HAP-1 (cell line): ENCODE measurements around the gene CUX1.

Experiments
- DNase-seq, 2 experiments: peaks; one replicate each; pipeline ENCODE4 v3.0.0-alpha.2; 2016 to 2020; ENCODE audit warnings: low spot score in 2 of 2
- H3K27me3 ChIP-seq: fragments of 250-450 bp; sonication (Bioruptor Pico); 2 replicates; pipeline ENCODE4 v1.5.1; 2020; ENCODE audit warnings: low read depth, mild to moderate bottlenecking, moderate library complexity
- H3K36me3 ChIP-seq: fragments of 250-450 bp; sonication (Bioruptor Pico); replicated peaks from 2 replicates; pipeline ENCODE4 v1.5.1; 2020; ENCODE audit warnings: mild to moderate bottlenecking
- H3K4me1 ChIP-seq: fragments of 250-450 bp; sonication (Bioruptor Pico); 2 replicates; pipeline ENCODE4 v1.5.1; 2020; ENCODE audit warnings: mild to moderate bottlenecking
- H3K4me3 ChIP-seq: fragments of 250-450 bp; sonication (Bioruptor Pico); 2 replicates; pipeline ENCODE4 v1.5.1; 2020; ENCODE audit warnings: mild to moderate bottlenecking, moderate library complexity
- H3K9me3 ChIP-seq: fragments of 250-450 bp; sonication (Bioruptor Pico); 2 replicates; pipeline ENCODE4 v1.5.1; 2020; ENCODE audit warnings: mild to moderate bottlenecking, moderate library complexity
- in situ Hi-C: fragments of 300-500 bp; cut with MboI; formaldehyde crosslinking; loops from 3 replicates; pipeline ENCODE4 v1.14.3; 2020; ENCODE audit warnings: low sequenced_read_pairs, inconsistent platforms, mixed read lengths

Gene CUX1

DNA sequence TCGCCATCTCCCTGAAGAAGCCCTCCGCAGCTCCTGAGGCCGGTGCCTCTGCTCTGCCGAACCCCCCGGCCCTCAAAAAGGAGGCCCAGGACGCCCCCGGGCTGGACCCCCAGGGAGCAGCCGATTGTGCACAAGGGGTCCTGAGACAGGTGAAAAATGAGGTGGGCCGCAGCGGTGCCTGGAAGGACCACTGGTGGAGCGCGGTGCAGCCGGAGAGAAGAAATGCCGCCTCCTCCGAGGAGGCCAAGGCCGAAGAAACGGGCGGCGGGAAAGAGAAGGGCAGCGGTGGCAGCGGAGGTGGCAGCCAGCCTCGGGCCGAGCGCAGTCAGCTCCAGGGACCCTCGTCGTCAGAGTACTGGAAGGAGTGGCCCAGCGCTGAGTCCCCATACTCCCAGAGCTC lies 384.1 kb downstream of the CUX1 start:
- in situ Hi-C loops = no loop called here
- no peak for DNase-seq
- H3K4me1 ChIP-seq = no peaks in the 10 kb centered on the region
- H3K4me3 ChIP-seq = no peak overlapping the region
- H3K36me3 ChIP-seq = peaks cover 37% of the 10 kb centered on the region
- H3K27me3 ChIP-seq = no peaks in the 10 kb centered on the region
- H3K9me3 ChIP-seq = no peaks in the 10 kb centered on the region

DNA sequence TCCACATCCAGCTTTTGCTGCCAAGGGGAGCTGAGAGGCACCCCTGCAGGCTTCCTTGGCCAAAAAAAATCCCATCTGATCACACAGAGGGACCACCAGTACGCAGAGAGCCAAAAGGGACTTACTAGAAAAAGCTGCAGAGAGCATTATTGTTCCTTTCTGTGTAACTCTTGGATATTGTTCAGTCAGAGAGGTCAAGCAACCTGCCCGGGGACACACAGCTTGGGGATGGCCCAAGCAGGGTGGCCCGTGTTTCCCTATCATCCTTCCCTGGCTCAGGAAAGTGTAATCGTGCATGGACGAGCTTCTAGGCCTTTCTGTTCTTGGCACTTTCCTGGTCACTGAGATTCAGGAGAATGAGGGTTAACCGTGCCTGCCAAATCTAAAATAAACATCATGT lies 385.1 kb downstream of the CUX1 start:
- no peak overlapping the region for H3K4me3 ChIP-seq
- no peaks in the 10 kb centered on the region for H3K27me3 ChIP-seq
- H3K36me3 ChIP-seq = peaks cover 40% of the 10 kb centered on the region
- H3K4me1 ChIP-seq = no peaks in the 10 kb centered on the region
- no peaks in the 10 kb centered on the region for H3K9me3 ChIP-seq
- in situ Hi-C loops = no loop called here
- no peak for DNase-seq

DNA sequence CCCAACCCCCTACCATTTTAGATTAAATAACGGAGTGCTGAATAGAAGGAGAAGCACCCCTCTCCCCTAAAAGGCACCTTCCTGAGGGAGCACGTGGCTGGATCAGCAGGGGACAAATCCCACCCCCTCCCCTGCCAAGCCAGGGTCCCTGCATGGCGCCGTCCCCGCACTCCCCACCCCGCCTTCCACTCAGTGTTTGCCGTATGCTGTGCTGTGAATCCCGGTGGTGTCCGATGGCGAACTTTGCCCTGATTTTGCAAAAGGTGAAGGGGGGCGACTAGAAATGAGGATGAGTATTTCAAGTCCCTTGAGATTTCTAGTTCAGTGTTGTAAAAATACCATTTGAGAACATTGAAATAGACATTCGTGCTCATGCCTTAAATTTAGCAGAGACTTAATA lies 385.8 kb downstream of the CUX1 start:
- no peaks in the 10 kb centered on the region for H3K4me1 ChIP-seq
- peaks cover 40% of the 10 kb centered on the region for H3K36me3 ChIP-seq
- no peaks in the 10 kb centered on the region for H3K27me3 ChIP-seq
- in situ Hi-C loops = no loop called here
- H3K9me3 ChIP-seq = no peaks in the 10 kb centered on the region
- H3K4me3 ChIP-seq = no peak overlapping the region
- no peak for DNase-seq

DNA sequence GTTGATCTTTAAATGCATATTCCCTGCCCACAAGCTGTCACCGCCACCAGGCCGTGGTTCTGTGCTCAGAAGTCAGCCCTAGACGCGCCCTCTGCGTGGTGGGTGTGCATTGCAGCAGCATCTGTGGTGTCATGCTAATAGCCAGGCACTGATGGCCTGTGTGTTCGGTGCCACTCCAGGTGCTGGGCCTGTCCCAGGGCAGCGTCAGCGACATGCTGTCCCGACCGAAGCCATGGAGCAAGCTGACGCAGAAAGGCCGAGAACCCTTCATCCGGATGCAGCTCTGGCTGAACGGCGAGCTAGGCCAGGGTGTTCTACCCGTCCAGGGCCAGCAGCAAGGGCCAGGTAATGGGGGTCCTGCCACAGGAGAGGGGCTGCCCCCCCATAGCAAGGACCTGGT lies 386.8 kb downstream of the CUX1 start:
- Histone ChIP-seq H3K36me3 (peaks cover 38% of the 10 kb centered on the region), H3K27me3 (no peaks in the 10 kb centered on the region), H3K9me3 (no peaks in the 10 kb centered on the region), H3K4me1 (no peaks in the 10 kb centered on the region), H3K4me3 (no peak overlapping the region)
- in situ Hi-C loops = no loop called here
- DNase-seq = no peak

DNA sequence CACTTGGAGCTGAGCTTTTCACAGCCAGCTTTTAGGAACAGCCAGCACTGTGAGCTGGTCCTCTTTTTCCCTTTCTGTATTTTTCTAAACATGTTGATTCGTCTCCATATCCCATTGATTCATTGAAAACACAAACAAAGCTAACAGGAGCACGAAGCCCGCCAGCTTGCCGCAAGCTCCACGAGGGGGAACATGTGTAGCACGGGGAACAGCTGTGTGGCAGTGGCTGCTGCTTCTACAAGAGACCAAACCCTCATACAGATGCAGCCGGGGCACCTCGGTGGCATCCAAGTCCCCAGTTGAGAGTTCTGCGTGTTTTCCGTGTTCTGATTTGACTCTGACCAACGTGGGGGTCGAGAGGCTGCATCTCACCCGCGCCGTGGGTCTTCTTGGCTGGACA lies 388.5 kb downstream of the CUX1 start:
- in situ Hi-C loops = no loop called here
- no peak for DNase-seq
- Histone ChIP-seq H3K9me3 (no peaks in the 10 kb centered on the region), H3K4me1 (no peaks in the 10 kb centered on the region), H3K36me3 (peaks cover 36% of the 10 kb centered on the region), H3K4me3 (no peak overlapping the region), H3K27me3 (no peaks in the 10 kb centered on the region)

DNA sequence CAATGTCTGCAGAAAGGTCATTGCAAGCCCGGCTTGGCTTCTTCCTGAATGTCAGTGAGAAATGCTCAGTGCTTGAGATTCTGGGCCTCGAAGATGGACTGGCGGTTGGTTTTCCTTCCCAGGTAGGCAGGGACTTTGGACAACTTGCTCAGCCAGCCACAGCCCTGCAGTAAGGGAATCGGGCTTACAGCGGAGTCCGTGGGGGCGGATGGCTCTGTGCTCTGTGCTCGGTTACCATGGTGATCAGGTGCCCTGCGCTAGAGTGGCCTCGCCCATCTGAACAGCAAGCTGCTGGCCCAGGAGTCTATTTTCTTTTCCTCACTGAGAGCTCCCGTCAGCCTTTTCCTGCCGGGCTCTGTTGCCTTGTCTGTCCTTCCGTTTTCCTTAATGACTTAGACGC lies 391.4 kb downstream of the CUX1 start:
- H3K27me3 ChIP-seq = no peaks in the 10 kb centered on the region
- in situ Hi-C loops = no loop called here
- H3K4me3 ChIP-seq = no peak overlapping the region
- no peak for DNase-seq
- peaks cover 19% of the 10 kb centered on the region for H3K36me3 ChIP-seq
- H3K4me1 ChIP-seq = no peaks in the 10 kb centered on the region
- H3K9me3 ChIP-seq = no peaks in the 10 kb centered on the region

DNA sequence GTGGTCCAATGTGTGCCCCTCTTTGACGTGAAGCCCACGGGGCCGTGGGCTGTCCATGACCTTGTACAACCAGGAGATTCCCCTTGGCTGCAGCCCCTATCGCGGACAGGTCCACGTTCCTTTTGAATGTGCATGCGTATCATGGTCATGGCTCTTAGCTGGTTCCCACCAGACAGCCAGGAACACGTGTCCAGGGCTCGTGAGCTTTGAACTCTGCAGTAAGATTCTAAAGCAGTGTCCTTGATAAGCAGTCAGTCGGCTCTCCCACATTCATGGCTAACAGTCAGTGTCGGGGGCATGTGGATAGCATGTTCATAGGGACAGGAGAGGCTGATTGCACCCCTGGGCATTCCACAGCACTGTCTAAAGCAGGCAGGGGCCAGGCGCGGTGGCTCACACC lies 393.4 kb downstream of the CUX1 start:
- H3K9me3 ChIP-seq = no peaks in the 10 kb centered on the region
- H3K4me3 ChIP-seq = no peak overlapping the region
- no peaks in the 10 kb centered on the region for H3K4me1 ChIP-seq
- DNase-seq = no peak
- peaks cover 13% of the 10 kb centered on the region for H3K36me3 ChIP-seq
- no peaks in the 10 kb centered on the region for H3K27me3 ChIP-seq
- in situ Hi-C loops = no loop called here

DNA sequence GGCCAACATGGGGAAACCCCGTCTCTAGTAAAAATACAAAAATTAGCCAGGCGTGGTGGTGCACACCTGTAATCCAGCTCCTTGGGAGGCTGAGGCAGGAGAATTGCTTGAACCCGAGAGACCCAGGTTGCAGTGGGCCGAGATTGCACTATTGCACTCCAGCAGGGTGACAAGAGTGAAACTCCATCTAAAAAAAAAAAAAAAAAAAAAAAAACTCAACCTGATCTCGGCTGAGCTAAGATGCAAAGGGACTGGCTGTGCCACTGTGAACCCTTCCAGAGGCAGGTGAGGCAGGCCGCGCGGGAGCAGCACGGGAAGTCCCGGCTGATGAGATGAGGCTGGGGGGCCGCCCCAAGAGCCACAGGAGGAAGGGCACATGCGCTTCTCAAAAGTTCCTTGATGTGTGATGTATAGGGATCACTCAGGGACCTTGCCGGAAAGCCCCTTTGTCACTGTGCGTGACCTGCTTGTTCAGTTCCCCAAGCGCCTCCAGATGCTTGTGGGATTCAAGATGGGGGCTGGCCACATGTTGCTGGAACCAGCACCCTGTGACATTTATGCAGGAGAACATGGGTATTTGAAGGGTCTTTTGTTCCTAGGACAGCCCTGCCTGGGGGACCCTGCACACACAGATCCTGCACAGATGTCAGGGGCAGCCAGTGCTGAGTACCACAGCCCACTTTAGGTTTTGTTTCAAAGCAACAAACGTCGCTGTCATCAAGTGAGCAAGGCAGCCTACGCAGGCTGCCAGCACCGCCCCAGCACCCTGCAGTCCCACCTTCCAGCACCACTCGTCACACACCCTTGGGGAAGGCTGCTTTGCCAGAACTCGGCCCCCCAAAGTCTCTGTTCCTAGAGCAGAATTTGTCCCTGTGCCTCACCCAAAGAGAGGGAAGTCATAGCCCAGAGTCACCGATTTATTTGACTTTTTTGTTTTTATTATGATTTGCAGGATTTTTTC lies 394.4 kb downstream of the CUX1 start:
- H3K9me3 ChIP-seq = no peaks in the 10 kb centered on the region
- peaks cover 11% of the 10 kb centered on the region for H3K36me3 ChIP-seq
- H3K27me3 ChIP-seq = no peaks in the 10 kb centered on the region
- in situ Hi-C loops = no loop called here
- no peak for DNase-seq
- H3K4me1 ChIP-seq = no peaks in the 10 kb centered on the region
- H3K4me3 ChIP-seq = no peak overlapping the region

DNA sequence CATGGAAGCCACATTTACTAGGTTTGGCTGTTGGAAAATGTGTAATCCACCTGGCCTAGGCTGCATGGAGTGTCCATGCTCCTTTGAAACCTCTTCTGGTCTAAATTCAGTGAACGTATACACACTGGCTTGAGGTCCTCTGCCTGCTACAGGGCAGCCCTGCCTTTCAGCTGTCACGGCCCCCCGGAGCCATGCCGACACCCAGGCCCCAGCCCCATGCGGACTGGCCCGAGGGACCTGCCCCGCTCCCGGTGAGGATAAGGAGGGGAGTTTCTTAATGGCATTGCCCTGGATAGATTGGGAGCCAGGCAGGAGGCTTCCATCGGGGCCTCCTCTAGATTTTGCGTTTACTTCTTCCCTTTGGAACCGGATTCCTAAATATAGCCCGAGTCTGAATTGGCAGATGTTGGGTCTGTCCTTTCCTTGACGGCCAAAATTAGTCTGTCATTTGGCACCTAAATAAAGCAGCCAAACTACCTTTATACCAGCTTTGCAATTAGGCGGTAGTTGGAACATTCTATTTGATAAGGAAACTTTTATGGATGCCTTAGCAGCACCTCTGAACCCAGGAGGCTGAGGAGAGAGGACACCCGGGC lies 397.1 kb downstream of the CUX1 start:
- in situ Hi-C loops = no loop called here
- H3K4me1 ChIP-seq = no peaks in the 10 kb centered on the region
- no peaks in the 10 kb centered on the region for H3K27me3 ChIP-seq
- no peaks in the 10 kb centered on the region for H3K9me3 ChIP-seq
- H3K36me3 ChIP-seq = peaks cover 7% of the 10 kb centered on the region
- no peak overlapping the region for H3K4me3 ChIP-seq
- DNase-seq = no peak

DNA sequence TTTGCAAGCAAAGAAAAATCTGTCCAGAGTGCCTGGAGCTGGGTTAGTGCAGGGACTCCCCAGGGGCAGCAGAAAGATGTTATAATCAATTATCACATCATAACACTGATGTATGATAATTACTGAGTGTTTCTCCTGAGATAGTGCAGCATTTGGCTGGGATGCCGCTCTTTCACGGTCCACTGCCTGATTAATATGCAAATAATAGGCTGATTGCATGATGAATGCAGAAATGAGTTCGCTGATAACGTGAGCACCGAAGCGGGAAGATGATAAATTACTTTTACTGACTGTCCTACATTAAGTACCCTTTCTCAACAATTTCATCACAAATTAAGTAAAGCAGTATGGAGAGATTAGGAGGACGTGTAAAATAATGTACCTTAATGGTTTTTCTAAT lies 397.8 kb downstream of the CUX1 start:
- no peaks in the 10 kb centered on the region for H3K27me3 ChIP-seq
- H3K4me1 ChIP-seq = no peaks in the 10 kb centered on the region
- in situ Hi-C loops = no loop called here
- DNase-seq = no peak
- no peak overlapping the region for H3K4me3 ChIP-seq
- no peaks in the 10 kb centered on the region; the same call in 1 of the 2 replicates for H3K36me3 ChIP-seq
- H3K9me3 ChIP-seq = no peaks in the 10 kb centered on the region

DNA sequence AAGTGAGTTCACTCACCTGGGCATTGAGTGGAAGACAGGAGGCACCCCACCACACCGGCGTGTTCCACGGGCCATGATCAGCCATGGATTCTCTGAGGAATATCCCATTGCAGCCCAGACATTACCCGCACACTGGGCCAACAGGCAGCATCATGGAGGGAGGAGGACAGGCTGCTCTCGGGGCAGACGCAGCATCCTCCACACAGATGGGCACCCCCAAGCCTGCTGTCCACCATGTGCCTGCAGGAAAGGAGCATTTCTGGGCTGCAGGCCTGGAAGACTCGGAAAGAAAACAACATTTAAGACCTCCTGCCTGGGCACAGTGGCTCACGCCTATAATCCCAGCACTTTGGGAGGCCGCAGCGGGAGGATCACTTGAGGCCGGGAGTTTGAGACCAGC lies 398.3 kb downstream of the CUX1 start:
- H3K4me3 ChIP-seq = no peak overlapping the region
- H3K4me1 ChIP-seq = no peaks in the 10 kb centered on the region
- no peaks in the 10 kb centered on the region; the same call in 1 of the 2 replicates for H3K36me3 ChIP-seq
- in situ Hi-C loops = no loop called here
- H3K9me3 ChIP-seq = no peaks in the 10 kb centered on the region
- no peaks in the 10 kb centered on the region for H3K27me3 ChIP-seq
- DNase-seq = no peak

DNA sequence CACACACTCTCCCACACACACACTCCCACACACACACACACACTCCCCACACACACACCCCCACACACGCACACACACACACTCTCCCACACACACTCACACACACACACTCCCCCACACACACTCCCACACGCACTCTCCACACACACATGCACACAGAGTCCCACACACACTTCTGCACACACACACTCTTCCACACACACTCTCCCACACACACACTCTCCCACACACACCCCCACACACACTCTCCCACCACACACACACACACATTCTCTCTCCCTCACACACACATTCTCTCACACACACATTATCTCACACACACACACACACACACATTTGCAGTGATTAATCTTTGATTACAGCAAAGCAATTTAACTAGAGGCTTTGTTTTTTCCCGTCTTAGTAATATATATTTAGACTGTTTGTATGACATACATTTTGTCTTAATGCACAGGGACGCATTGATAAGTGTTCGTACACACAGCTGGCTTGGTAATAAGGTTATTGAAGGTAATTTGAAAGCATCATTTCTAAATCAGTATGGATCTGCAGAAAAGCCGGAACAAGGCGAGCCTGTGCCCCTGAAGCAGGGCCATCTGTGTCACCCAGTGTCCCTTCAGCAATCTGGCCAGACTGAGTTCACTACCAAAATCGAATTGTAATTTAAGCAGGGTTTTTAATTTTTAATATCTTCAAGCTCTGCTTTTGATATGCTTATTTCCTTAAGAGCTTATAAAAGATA lies 399.3 kb downstream of the CUX1 start:
- in situ Hi-C loops = no loop called here
- no peaks in the 10 kb centered on the region for H3K9me3 ChIP-seq
- no peak for DNase-seq
- H3K4me3 ChIP-seq = no peak overlapping the region
- no peaks in the 10 kb centered on the region; the same call in 1 of the 2 replicates for H3K36me3 ChIP-seq
- H3K27me3 ChIP-seq = no peaks in the 10 kb centered on the region
- H3K4me1 ChIP-seq = no peaks in the 10 kb centered on the region

DNA sequence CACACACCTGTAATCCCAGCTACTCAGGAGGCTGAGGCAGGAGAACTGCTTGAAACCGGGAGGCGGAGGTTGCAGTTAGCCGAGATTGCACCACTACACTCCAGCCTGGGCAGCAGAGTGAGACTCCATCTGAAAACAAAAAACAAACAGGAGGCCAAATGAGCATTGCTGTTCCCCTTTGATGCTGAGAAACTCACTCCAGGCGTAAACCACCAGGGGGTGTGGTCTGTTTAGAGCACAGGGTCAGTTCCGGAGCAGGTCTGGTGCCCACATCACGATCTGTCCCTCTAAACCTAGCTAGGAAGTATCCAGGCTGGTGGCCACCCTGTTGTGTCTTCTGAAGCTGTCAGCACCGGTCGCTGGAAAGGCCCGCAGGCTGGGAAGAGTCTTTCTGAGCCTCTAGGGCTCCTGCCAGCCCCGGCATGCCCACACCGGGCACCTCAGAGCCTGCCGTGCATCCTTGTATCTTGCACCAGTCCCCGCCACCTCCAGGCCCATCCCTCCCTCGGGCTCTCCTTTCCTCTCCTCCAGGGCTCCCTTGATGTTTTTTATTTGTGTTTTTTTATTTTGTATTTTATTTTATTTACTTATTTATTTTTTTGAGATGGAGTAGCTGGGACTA lies 402.9 kb downstream of the CUX1 start:
- Histone ChIP-seq H3K27me3 (no peaks in the 10 kb centered on the region), H3K4me3 (no peak overlapping the region), H3K4me1 (no peaks in the 10 kb centered on the region), H3K9me3 (no peaks in the 10 kb centered on the region), H3K36me3 (no peaks in the 10 kb centered on the region; the same call in 1 of the 2 replicates)
- no peak for DNase-seq
- in situ Hi-C loops = no loop called here
